SJSA1 (cell line): Measurements from ENCODE around the gene WDR27. TPM values are rescaled to one million over a fixed set of nuclear protein-coding genes. Genes with fewer than 3 reads are reported as not detected.
"Not testable (repeated sequence)": the region's sequence is repeated elsewhere in the genome, so short reads cannot be mapped to it uniquely, and the experiment has no call there.

Experiments used
- DNase-seq, 2 experiments: peaks; one replicate each; pipeline ENCODE4 v3.0.0-alpha.2; 2015 to 2020; ENCODE audit warnings: low spot score in 2 of 2, low read depth in 1 of 2
- H3K27ac ChIP-seq: fragments of 250-450 bp; sonication (Bioruptor Pico); 2 replicates; pipeline ENCODE4 v1.5.1; 2020; ENCODE audit warnings: mild to moderate bottlenecking, moderate library complexity
- H3K27me3 ChIP-seq: fragments of 250-450 bp; sonication (Bioruptor Pico); replicated peaks from 2 replicates; pipeline ENCODE4 v1.5.1; 2020; ENCODE audit warnings: mild to moderate bottlenecking, moderate library complexity
- H3K36me3 ChIP-seq: fragments of 250-450 bp; sonication (Bioruptor Pico); 2 replicates; pipeline ENCODE4 v1.5.1; 2020; ENCODE audit warnings: mild to moderate bottlenecking
- H3K4me1 ChIP-seq: fragments of 250-450 bp; sonication (Bioruptor Pico); replicated peaks from 2 replicates; pipeline ENCODE4 v1.6.1; 2021; ENCODE audit warnings: mild to moderate bottlenecking
- H3K4me3 ChIP-seq: fragments of 250-450 bp; sonication (Bioruptor Pico); 2 replicates; pipeline ENCODE4 v1.5.1; 2020; ENCODE audit warnings: mild to moderate bottlenecking
- H3K9me3 ChIP-seq: fragments of 250-450 bp; sonication (Bioruptor Pico); replicated peaks from 2 replicates; pipeline ENCODE4 v1.5.1; 2020; ENCODE audit warnings: mild to moderate bottlenecking
- total RNA-seq: library from RNA; depleted of rRNA; stranded (reverse); fragments of >200 nt; shearing (Covaris generic); gene quantifications from 2 replicates; pipeline ENCODE4 v1.2.3, GENCODE V29; 2014

The WDR27 gene
- total RNA-seq, 1 experiment from 2014 or later, result 9.6 TPM

- Histone ChIP-seq H3K27ac (no peak overlapping the region), H3K9me3 (peaks cover 3% of the 10 kb centered on the region; the same call in 1 of the 2 replicates), H3K4me3 (no peak overlapping the region), H3K27me3 (no peaks in the 10 kb centered on the region), H3K4me1 (no peaks in the 10 kb centered on the region), H3K36me3 (no peaks in the 10 kb centered on the region)
- peak in 1 of 2 experiments; percentile 4 for DNase-seq
These were observed 214.0 kb downstream of the WDR27 start for GRCh38 chr6:169487579-169488436.

GRCh38 chr6:169479783-169480495 is 221.9 kb downstream of the WDR27 start:
- H3K4me1 ChIP-seq, result no peaks in the 10 kb centered on the region
- no peak for DNase-seq
- no peak overlapping the region for H3K27ac ChIP-seq
- no peaks in the 10 kb centered on the region for H3K36me3 ChIP-seq
- no peak overlapping the region for H3K4me3 ChIP-seq
- H3K9me3 ChIP-seq, result 0 out of 2 replicates have a peak, but pooled peaks cover 17% of the 10 kb centered on the region
- no peaks in the 10 kb centered on the region for H3K27me3 ChIP-seq

- no peak overlapping the region for H3K4me3 ChIP-seq
- DNase-seq, result no peak
- no peak overlapping the region for H3K27ac ChIP-seq
- no peaks in the 10 kb centered on the region for H3K4me1 ChIP-seq
- no peaks in the 10 kb centered on the region for H3K36me3 ChIP-seq
- H3K27me3 ChIP-seq, result no peaks in the 10 kb centered on the region
- H3K9me3 ChIP-seq, result 0 out of 2 replicates have a peak, but pooled peaks cover 6% of the 10 kb centered on the region
These were observed 227.5 kb downstream of the WDR27 start for GRCh38 chr6:169474362-169474761.

- no peak overlapping the region for H3K4me3 ChIP-seq
- H3K36me3 ChIP-seq, result no peaks in the 10 kb centered on the region
These were observed 228.2 kb downstream of the WDR27 start for GRCh38 chr6:169473663-169474062.

GRCh38 chr6:169472786-169473416 is 228.9 kb downstream of the WDR27 start:
- Histone ChIP-seq H3K27ac (no peak overlapping the region), H3K4me3 (no peak overlapping the region), H3K4me1 (no peaks in the 10 kb centered on the region), H3K36me3 (no peaks in the 10 kb centered on the region), H3K9me3 (peaks cover 5% of the 10 kb centered on the region), H3K27me3 (no peaks in the 10 kb centered on the region)
- DNase-seq, result no peak

More at GRCh38 chr6:169473663-169474062, 228.2 kb downstream of the WDR27 start:
- Histone ChIP-seq H3K27me3 (no peaks in the 10 kb centered on the region), H3K4me1 (no peaks in the 10 kb centered on the region), H3K27ac (no peak overlapping the region), H3K9me3 (no peaks in the 10 kb centered on the region)
- DNase-seq, result no peak

GRCh38 chr6:169470790-169471189 is 231.0 kb downstream of the WDR27 start:
- no peak overlapping the region for H3K27ac ChIP-seq
- DNase-seq, result no peak
- H3K4me3 ChIP-seq, result no peak overlapping the region
- peaks cover 5% of the 10 kb centered on the region for H3K9me3 ChIP-seq
- no peaks in the 10 kb centered on the region for H3K4me1 ChIP-seq
- H3K27me3 ChIP-seq, result no peaks in the 10 kb centered on the region
- no peaks in the 10 kb centered on the region for H3K36me3 ChIP-seq

GRCh38 chr6:169469028-169469427 is 232.8 kb downstream of the WDR27 start:
- H3K9me3 ChIP-seq, result peaks cover 5% of the 10 kb centered on the region
- H3K4me3 ChIP-seq, result no peak overlapping the region
- H3K4me1 ChIP-seq, result no peaks in the 10 kb centered on the region
- no peak for DNase-seq
- H3K27ac ChIP-seq, result no peak overlapping the region
- H3K27me3 ChIP-seq, result no peaks in the 10 kb centered on the region
- no peaks in the 10 kb centered on the region for H3K36me3 ChIP-seq

- not testable (repeated sequence) for H3K27me3 ChIP-seq, H3K4me1 ChIP-seq, H3K4me3 ChIP-seq, H3K27ac ChIP-seq, H3K9me3 ChIP-seq, H3K36me3 ChIP-seq, DNase-seq
These were observed 234.1 kb downstream of the WDR27 start for GRCh38 chr6:169467755-169468154.

GRCh38 chr6:169466256-169466655 is 235.6 kb downstream of the WDR27 start:
- not testable (repeated sequence) for H3K27ac ChIP-seq, H3K36me3 ChIP-seq, DNase-seq, H3K4me1 ChIP-seq, H3K4me3 ChIP-seq, H3K9me3 ChIP-seq, H3K27me3 ChIP-seq

GRCh38 chr6:169457762-169458161 is 244.1 kb downstream of the WDR27 start:
- Histone ChIP-seq H3K4me3 (no peak overlapping the region), H3K4me1 (peaks cover 27% of the 10 kb centered on the region), H3K27ac (no peak overlapping the region), H3K27me3 (no peaks in the 10 kb centered on the region), H3K9me3 (no peaks in the 10 kb centered on the region), H3K36me3 (no peaks in the 10 kb centered on the region)
- DNase-seq, result no peak

- H3K9me3 ChIP-seq, result no peaks in the 10 kb centered on the region
- H3K36me3 ChIP-seq, result no peaks in the 10 kb centered on the region
- no peaks in the 10 kb centered on the region for H3K27me3 ChIP-seq
- peaks cover 34% of the 10 kb centered on the region for H3K4me1 ChIP-seq
- no peak overlapping the region for H3K27ac ChIP-seq
- no peak overlapping the region for H3K4me3 ChIP-seq
- no peak for DNase-seq
These were observed 245.0 kb downstream of the WDR27 start for GRCh38 chr6:169456840-169457239.

- DNase-seq, result no peak
- Histone ChIP-seq H3K27ac (no peak overlapping the region), H3K36me3 (no peaks in the 10 kb centered on the region), H3K9me3 (no peaks in the 10 kb centered on the region), H3K4me3 (no peak overlapping the region), H3K4me1 (peaks cover 40% of the 10 kb centered on the region), H3K27me3 (no peaks in the 10 kb centered on the region)
These were observed 246.4 kb downstream of the WDR27 start for GRCh38 chr6:169455470-169455869.

- no peaks in the 10 kb centered on the region for H3K36me3 ChIP-seq
- no peaks in the 10 kb centered on the region for H3K9me3 ChIP-seq
- H3K4me3 ChIP-seq, result no peak overlapping the region
- H3K27ac ChIP-seq, result peak overlapping the region; percentile 29
- DNase-seq, result no peak
- peaks cover 40% of the 10 kb centered on the region for H3K4me1 ChIP-seq
- H3K27me3 ChIP-seq, result no peaks in the 10 kb centered on the region
These were observed 247.0 kb downstream of the WDR27 start for GRCh38 chr6:169454872-169455204.
